Activated CD4-positive, alpha-beta memory T cell treated with anti-CD3 and anti-CD28 coated beads for 36 hours (primary cell): ENCODE data around the gene TAF1D. TPM values are rescaled to one million over a fixed set of nuclear protein-coding genes. Genes with fewer than 3 reads are reported as not detected.
"Not testable (repeated sequence)": the region's sequence is repeated elsewhere in the genome, so short reads cannot be mapped to it uniquely, and the experiment has no call there.

Experiments used
- CTCF ChIA-PET: fragments of 350-600 bp; sonication (Branson Sonifier 250); formaldehyde crosslinking; loops from one replicate; lab custom pipeline; 2021; ENCODE audit warnings: antibody characterized with exemption, inconsistent platforms; lab: Charles Lee
- POLR2A ChIA-PET: fragments of 350-600 bp; sonication (Branson Sonifier 250); formaldehyde crosslinking; loops from one replicate; lab custom pipeline; 2021; ENCODE audit warnings: antibody characterized with exemption; lab: Charles Lee
- DNase-seq: peaks from one replicate; pipeline ENCODE4 v3.0.0-alpha.2; 2020
- H3K27ac Mint-ChIP-seq: one replicate; pipeline ENCODE4 v1.8.0; 2021; ENCODE audit warnings: mixed read lengths
- H3K27me3 Mint-ChIP-seq: one replicate; pipeline ENCODE4 v1.8.0; 2021; ENCODE audit warnings: mixed read lengths
- H3K36me3 Mint-ChIP-seq: one replicate; pipeline ENCODE4 v1.8.0; 2021; ENCODE audit warnings: mixed read lengths
- H3K4me1 Mint-ChIP-seq: one replicate; pipeline ENCODE4 v1.8.0; 2021; ENCODE audit warnings: low read depth, mixed read lengths
- H3K4me3 Mint-ChIP-seq: one replicate; pipeline ENCODE4 v1.8.0; 2021; ENCODE audit warnings: mild to moderate bottlenecking, mixed read lengths
- H3K9me3 Mint-ChIP-seq: one replicate; pipeline ENCODE4 v1.8.0; 2021; ENCODE audit warnings: mixed read lengths
- intact Hi-C: fragments of 100-400 bp; cut with micrococcal nuclease; formaldehyde crosslinking; loops from one replicate; pipeline ENCODE4 v1.15.1; 2023
- total RNA-seq, 2 experiments: library from RNA; stranded (reverse); gene quantifications; one replicate each; pipeline ENCODE4 v1.2.3, GENCODE V29; 2021

TAF1D gene
- total RNA-seq, 2 experiments from 2014 or later: 325 to 342 TPM

DNA sequence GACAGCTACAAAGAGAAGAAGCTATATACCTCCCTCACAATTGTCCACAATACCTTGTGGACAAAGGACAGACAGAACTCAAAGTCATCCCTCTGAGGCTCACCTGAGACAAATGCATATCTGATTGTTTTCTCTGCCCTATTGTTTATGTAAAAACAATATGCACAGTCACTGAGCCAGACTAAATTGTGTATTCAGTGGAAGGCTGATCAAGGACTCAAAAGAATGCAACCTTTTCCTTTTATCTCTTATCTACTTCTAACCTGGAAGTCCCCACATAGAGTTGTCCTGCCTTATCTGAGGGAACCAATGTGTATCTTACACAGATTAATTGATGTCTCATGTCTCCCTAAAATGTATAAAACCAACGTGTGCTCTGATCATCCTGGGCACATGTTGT is 28.9 kb upstream of the TAF1D start:
- H3K4me3 Mint-ChIP-seq: no peak overlapping the region
- ChIA-PET CTCF (no interaction called here), POLR2A (no interaction called here)
- intact Hi-C loops: no loop called here
- H3K4me1 Mint-ChIP-seq: no peaks in the 10 kb centered on the region
- peaks cover 11% of the 10 kb centered on the region for H3K36me3 Mint-ChIP-seq
- H3K27ac Mint-ChIP-seq: no peak overlapping the region
- H3K9me3 Mint-ChIP-seq: peaks cover 17% of the 10 kb centered on the region
- H3K27me3 Mint-ChIP-seq: no peaks in the 10 kb centered on the region
- DNase-seq: no peak

- Mint-ChIP-seq H3K4me1 (no peaks in the 10 kb centered on the region), H3K36me3 (peaks cover 18% of the 10 kb centered on the region), H3K27ac (no peak overlapping the region), H3K4me3 (no peak overlapping the region), H3K27me3 (no peaks in the 10 kb centered on the region), H3K9me3 (peaks cover 17% of the 10 kb centered on the region)
- ChIA-PET POLR2A (no interaction called here), CTCF (no interaction called here)
- DNase-seq: no peak
- intact Hi-C loops: no loop called here
Measured at GRCh38 chr11:93767018-93767417, 25.7 kb upstream of the TAF1D start.

- H3K4me3 Mint-ChIP-seq: no peak overlapping the region
- no peak for DNase-seq
- intact Hi-C loops: no loop called here
- ChIA-PET POLR2A (interaction anchor here (1.8 kb wide), 1 partner anchor 17 kb away, joined by 6 read pairs; the partner anchor contains the start of gene MED17), CTCF (no interaction called here)
- H3K9me3 Mint-ChIP-seq: peaks cover 17% of the 10 kb centered on the region
- no peaks in the 10 kb centered on the region for H3K4me1 Mint-ChIP-seq
- no peaks in the 10 kb centered on the region for H3K27me3 Mint-ChIP-seq
- peaks cover 18% of the 10 kb centered on the region for H3K36me3 Mint-ChIP-seq
- no peak overlapping the region for H3K27ac Mint-ChIP-seq
Measured at GRCh38 chr11:93766504-93766903, 25.2 kb upstream of the TAF1D start.

GRCh38 chr11:93765551-93765950 is 24.3 kb upstream of the TAF1D start:
- Mint-ChIP-seq H3K27me3 (no peaks in the 10 kb centered on the region), H3K4me3 (no peak overlapping the region), H3K9me3 (peaks cover 17% of the 10 kb centered on the region), H3K36me3 (peaks cover 20% of the 10 kb centered on the region), H3K27ac (no peak overlapping the region), H3K4me1 (no peaks in the 10 kb centered on the region)
- CTCF ChIA-PET: no interaction called here
- intact Hi-C loops: no loop called here
- POLR2A ChIA-PET: interaction anchor here (1.8 kb wide), 1 partner anchor 18 kb away, joined by 6 read pairs; the partner anchor contains the start of gene MED17
- DNase-seq: no peak

DNA sequence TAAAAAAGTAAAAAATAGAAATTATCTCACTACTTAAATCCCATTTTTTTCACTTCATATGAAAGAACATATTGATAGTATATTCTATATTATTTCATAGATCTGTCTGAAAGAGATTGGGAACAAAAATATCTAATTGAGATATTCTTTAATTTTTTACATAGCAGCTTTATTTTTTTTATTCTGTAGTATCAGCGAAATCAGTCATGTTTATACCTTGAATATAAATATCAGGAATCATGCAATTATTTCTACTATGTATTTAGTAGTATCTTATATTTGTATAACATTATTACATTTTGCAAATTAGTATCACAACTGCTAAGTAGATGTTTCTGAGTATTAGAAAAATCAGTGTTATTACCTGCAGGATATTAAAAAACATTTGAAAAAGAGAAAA is 20.6 kb upstream of the TAF1D start:
- H3K4me3 Mint-ChIP-seq: no peak overlapping the region
- H3K36me3 Mint-ChIP-seq: peaks cover 37% of the 10 kb centered on the region
- POLR2A ChIA-PET: no interaction called here
- DNase-seq: no peak
- intact Hi-C loops: no loop called here
- CTCF ChIA-PET: interaction anchor here (1.3 kb wide), 1 partner anchor 15 kb away, joined by 4 read pairs; no protein-coding TSS in a partner anchor
- H3K27me3 Mint-ChIP-seq: no peaks in the 10 kb centered on the region
- no peak overlapping the region for H3K27ac Mint-ChIP-seq
- no peaks in the 10 kb centered on the region for H3K4me1 Mint-ChIP-seq
- peaks cover 8% of the 10 kb centered on the region for H3K9me3 Mint-ChIP-seq

GRCh38 chr11:93759123-93759522 is 17.8 kb upstream of the TAF1D start:
- H3K4me1 Mint-ChIP-seq, POLR2A ChIA-PET, CTCF ChIA-PET, intact Hi-C loops, H3K27me3 Mint-ChIP-seq, H3K27ac Mint-ChIP-seq, H3K9me3 Mint-ChIP-seq, DNase-seq, H3K4me3 Mint-ChIP-seq: not testable (repeated sequence)
- H3K36me3 Mint-ChIP-seq: peaks cover 34% of the 10 kb centered on the region

DNA sequence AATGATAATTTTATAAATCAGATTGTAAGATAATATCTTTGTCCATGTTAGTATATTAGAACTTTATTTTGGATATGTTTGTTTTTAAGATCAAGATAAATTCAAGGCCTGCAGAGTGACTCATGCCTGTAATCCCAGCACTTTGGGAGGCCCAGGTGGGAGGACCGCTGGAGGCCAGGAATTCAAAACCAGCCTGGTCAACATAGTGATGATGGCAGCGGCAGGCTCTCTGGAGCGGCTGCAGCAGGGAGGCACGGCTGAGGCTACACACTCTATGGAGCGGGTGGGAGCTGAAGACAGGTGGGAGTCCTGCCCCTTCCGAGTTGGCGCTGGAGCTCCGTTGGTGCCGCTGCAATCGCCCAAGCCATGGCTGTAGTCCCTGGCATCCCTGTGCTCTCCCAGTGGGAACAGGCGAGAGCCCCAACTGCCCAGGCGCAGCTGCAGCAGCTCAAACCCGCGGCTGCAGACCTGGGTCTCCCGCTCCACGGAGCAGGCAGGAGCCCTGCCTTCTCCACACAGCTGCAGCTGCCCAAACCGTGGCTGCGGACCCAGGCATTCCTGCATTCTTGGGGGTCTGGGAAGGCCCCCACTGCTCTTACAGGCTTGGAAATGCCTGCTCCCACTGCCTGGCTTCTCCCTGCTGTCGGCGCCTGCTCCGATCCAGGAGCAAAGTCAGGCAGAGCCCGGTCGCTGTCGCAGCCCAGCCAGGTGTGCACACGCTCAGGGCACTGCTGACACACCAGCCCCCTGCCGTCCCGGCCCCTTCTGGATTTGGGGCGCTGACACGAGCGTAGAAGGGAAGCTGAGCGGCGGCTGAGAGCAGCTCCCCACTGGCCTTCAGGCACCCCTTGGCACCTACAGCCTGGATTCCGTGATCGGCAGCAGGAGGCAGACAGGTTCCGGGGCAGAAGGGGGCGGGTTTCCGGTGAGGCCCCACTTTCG is 16.9 kb upstream of the TAF1D start:
- intact Hi-C loops: no loop called here
- POLR2A ChIA-PET: no interaction called here
- DNase-seq: no peak
- H3K4me1 Mint-ChIP-seq: no peaks in the 10 kb centered on the region
- no peak overlapping the region for H3K4me3 Mint-ChIP-seq
- CTCF ChIA-PET: no interaction called here
- peaks cover 30% of the 10 kb centered on the region for H3K36me3 Mint-ChIP-seq
- H3K9me3 Mint-ChIP-seq: no peaks in the 10 kb centered on the region
- H3K27ac Mint-ChIP-seq: no peak overlapping the region
- no peaks in the 10 kb centered on the region for H3K27me3 Mint-ChIP-seq

GRCh38 chr11:93757301-93757700 is 16.0 kb upstream of the TAF1D start:
- no peak overlapping the region for H3K27ac Mint-ChIP-seq
- CTCF ChIA-PET: no interaction called here
- H3K36me3 Mint-ChIP-seq: peaks cover 28% of the 10 kb centered on the region
- intact Hi-C loops: no loop called here
- POLR2A ChIA-PET: no interaction called here
- H3K4me3 Mint-ChIP-seq: no peak overlapping the region
- no peaks in the 10 kb centered on the region for H3K4me1 Mint-ChIP-seq
- no peak for DNase-seq
- H3K27me3 Mint-ChIP-seq: no peaks in the 10 kb centered on the region
- no peaks in the 10 kb centered on the region for H3K9me3 Mint-ChIP-seq

- DNase-seq: no peak
- Mint-ChIP-seq H3K4me1 (no peaks in the 10 kb centered on the region), H3K27ac (no peak overlapping the region), H3K4me3 (no peak overlapping the region), H3K27me3 (no peaks in the 10 kb centered on the region), H3K36me3 (peaks cover 32% of the 10 kb centered on the region), H3K9me3 (no peaks in the 10 kb centered on the region)
- intact Hi-C loops: no loop called here
- ChIA-PET POLR2A (interaction anchor here (0.6 kb wide), 1 partner anchor 39 kb away, joined by 3 read pairs; no protein-coding TSS in a partner anchor), CTCF (interaction anchor here (0.8 kb wide), 1 partner anchor 15 kb away, joined by 3 read pairs; the partner anchor contains the start of genes C11orf54 and TAF1D)
Measured at GRCh38 chr11:93756748-93757147, 15.5 kb upstream of the TAF1D start.

DNA sequence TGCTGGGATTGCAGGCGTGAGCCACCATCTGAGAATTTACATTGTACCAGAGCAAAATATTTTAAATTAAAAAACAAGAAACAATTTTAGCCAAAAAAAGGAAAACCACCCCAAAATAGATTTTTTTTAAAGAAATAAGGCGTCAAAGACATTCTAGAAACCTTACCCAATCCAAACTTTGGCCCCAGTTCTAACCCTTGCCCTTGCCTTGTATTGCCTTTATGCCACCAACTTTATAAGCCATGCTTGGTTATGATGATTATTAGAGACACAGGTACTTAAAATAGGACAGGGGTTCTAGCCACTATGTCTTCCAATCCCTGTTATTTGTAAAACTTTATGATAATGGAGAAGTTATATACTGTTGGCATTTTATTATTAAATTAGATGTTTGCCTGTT is 11.9 kb upstream of the TAF1D start:
- ChIA-PET CTCF (no interaction called here), POLR2A (no interaction called here)
- Mint-ChIP-seq H3K36me3 (peaks cover 17% of the 10 kb centered on the region), H3K4me1 (no peaks in the 10 kb centered on the region), H3K27me3 (no peaks in the 10 kb centered on the region), H3K4me3 (no peak overlapping the region), H3K27ac (no peak overlapping the region), H3K9me3 (no peaks in the 10 kb centered on the region)
- intact Hi-C loops: no loop called here
- DNase-seq: no peak

DNA sequence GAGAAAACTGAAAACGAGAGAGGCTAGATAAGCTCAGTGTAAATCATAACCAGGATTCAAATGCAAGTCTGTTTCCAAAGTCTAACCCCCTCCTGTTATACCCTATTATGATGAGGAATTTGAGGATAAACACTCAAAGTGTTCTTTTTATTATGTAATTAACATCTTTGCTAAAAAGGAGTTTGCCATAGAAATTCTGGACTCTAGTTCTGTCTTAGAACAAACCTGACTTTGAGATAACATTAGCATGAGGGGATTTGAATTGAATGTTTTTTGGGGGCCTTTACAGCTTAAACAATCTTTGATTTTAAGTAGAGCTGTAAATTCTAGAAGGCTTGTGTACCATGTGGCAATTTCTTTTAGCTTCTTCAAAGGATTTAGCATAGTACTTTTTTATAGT is 9.7 kb upstream of the TAF1D start:
- H3K27ac Mint-ChIP-seq: no peak overlapping the region
- H3K9me3 Mint-ChIP-seq: no peaks in the 10 kb centered on the region
- DNase-seq: no peak
- CTCF ChIA-PET: no interaction called here
- H3K4me1 Mint-ChIP-seq: no peaks in the 10 kb centered on the region
- POLR2A ChIA-PET: no interaction called here
- H3K4me3 Mint-ChIP-seq: no peak overlapping the region
- intact Hi-C loops: no loop called here
- no peaks in the 10 kb centered on the region for H3K27me3 Mint-ChIP-seq
- peaks cover 13% of the 10 kb centered on the region for H3K36me3 Mint-ChIP-seq

- Mint-ChIP-seq H3K36me3 (peaks cover 8% of the 10 kb centered on the region), H3K27ac (no peak overlapping the region), H3K4me3 (no peak overlapping the region), H3K9me3 (no peaks in the 10 kb centered on the region), H3K4me1 (peaks cover 9% of the 10 kb centered on the region), H3K27me3 (no peaks in the 10 kb centered on the region)
- ChIA-PET CTCF (interaction anchor here (1.2 kb wide), 1 partner anchor 15 kb away, joined by 3 read pairs; no protein-coding TSS in a partner anchor), POLR2A (no interaction called here)
- intact Hi-C loops: no loop called here
- DNase-seq: no peak
Measured at GRCh38 chr11:93747122-93747521, 5.8 kb upstream of the TAF1D start.
